Measurements from ENCODE around the gene TAP1. TPM values are rescaled to one million over a fixed set of nuclear protein-coding genes. Genes with fewer than 3 reads are reported as not detected.

TAP1 gene
- total and polyA plus RNA-seq, 9 of the 15 experiments (the other 6 are each of a cell fraction or from before 2014, with no cell fraction given) = 1.3 to 6.0 (median 4.2) TPM

GRCh38 chr6:32830936-32831335 lies 22.6 kb downstream of the TAP1 start:
- H3K4me3 ChIP-seq = no peak overlapping the region
- no peaks in the 10 kb centered on the region for H3K9me1 ChIP-seq (ENCODE audit: control insufficient read depth, insufficient read depth, low read length)
- in situ Hi-C loops (cut with MboI) (no loop called here), intact Hi-C loops (cut with micrococcal nuclease) (no loop called here)
- no peak for ATAC-seq
- BruUV-seq (replicated peaks) = no TSS peak
- peaks cover 68% of the 10 kb centered on the region for H3K36me3 ChIP-seq (ENCODE audit: control insufficient read depth, insufficient read depth, low read length)
- POLR2A ChIA-PET = no interaction called here
- H3K9me3 ChIP-seq (replicated peaks; ENCODE audit: control insufficient read depth, insufficient read depth, low read depth, low read length) = no peaks in the 10 kb centered on the region
- TF ChIP-seq MLX (CRISPR knock-in tag; conservative IDR thresholded peaks at IDR 0.05) (no peak), ZNF780A (CRISPR knock-in tag; IDR thresholded peaks at IDR 0.05) (no peak), FOXP1 (CRISPR knock-in tag; IDR thresholded peaks at IDR 0.05) (no peak), SMC3 (conservative IDR thresholded peaks at IDR 0.05; ENCODE audit: insufficient read depth, low read depth, low read length) (no peak), ZNF830 (CRISPR knock-in tag; IDR thresholded peaks at IDR 0.05) (no peak), MTF1 (CRISPR knock-in tag; IDR thresholded peaks at IDR 0.05; ENCODE audit: borderline replicate concordance) (no peak), RHOXF2B (CRISPR knock-in tag; conservative IDR thresholded peaks at IDR 0.05) (no peak), GATA2 (CRISPR knock-in tag; IDR thresholded peaks at IDR 0.05) (no peak), ZNF274 (IDR thresholded peaks at IDR 0.05; ENCODE audit: borderline replicate concordance, low read depth, low read length) (no peak), DMBX1 (CRISPR knock-in tag; IDR thresholded peaks at IDR 0.05; ENCODE audit: borderline replicate concordance) (no peak)
- 70% methylated on average over 5 of the region's 5 CpGs for WGBS (ENCODE audit: insufficient coverage, low coverage, missing lambda C conversion rate)
- no peak overlapping the region for H3K4me2 ChIP-seq (ENCODE audit: insufficient read depth, low read length)
- no peak overlapping the region for H2AFZ ChIP-seq (ENCODE audit: low read depth, low read length)
- H3K27ac ChIP-seq (ENCODE audit: extremely low read depth, low read depth, low read length) = no peak overlapping the region
- CTCF ChIA-PET (ENCODE audit: low intra/inter-chr PET ratio) = no interaction called here
- H3K27me3 ChIP-seq (ENCODE audit: control insufficient read depth in 2 of 2, insufficient read depth in 2 of 2, low read length in 2 of 2) = no peaks in the 10 kb centered on the region
- FAIRE-seq = no peak
- no peak for DNase-seq (ENCODE audit: extremely low read depth in 1 of 4, low spot score in 3 of 4)
- H3K79me2 ChIP-seq (ENCODE audit: control insufficient read depth, insufficient read depth, low read length) = no peaks in the 10 kb centered on the region
- no peaks in the 10 kb centered on the region for H3K4me1 ChIP-seq (replicated peaks in 1 of 2; ENCODE audit: control insufficient read depth in 2 of 2, insufficient read depth in 2 of 2, low read length in 2 of 2)
- no peak overlapping the region for H3K9ac ChIP-seq (ENCODE audit: insufficient read depth in 1 of 2, low read depth in 2 of 2, low read length in 2 of 2)
- no peaks in the 10 kb centered on the region for H4K20me1 ChIP-seq (replicated peaks; ENCODE audit: control insufficient read depth, insufficient read depth, low read length)

Measured in K562 (cell line).